GM12864 (cell line): ENCODE results near the gene NPC1.
A peak's percentile ranks its signal among the peaks of the same experiment; 100 is the strongest.
"Not testable (repeated sequence)": the region's sequence is repeated elsewhere in the genome, so short reads cannot be mapped to it uniquely, and the experiment has no call there.

Experiments
- DNase-seq: peaks from one replicate; pipeline ENCODE4 v3.0.0-alpha.2; 2011; ENCODE audit warnings: low read depth
- H3K4me3 ChIP-seq: 2 replicates; pipeline ENCODE4 v1.5.1; 2011; ENCODE audit warnings: mild to moderate bottlenecking, low read depth, low read length, control low read depth
- TF ChIP-seq, protein P1 (sequence below): IDR thresholded peaks from 2 replicates; pipeline ENCODE4 v1.5.1; 2011; ENCODE audit warnings: low read depth, mild to moderate bottlenecking, moderate library complexity, low read length, control low read depth, inconsistent platforms; ENCODE audit errors: missing control alignments

Gene NPC1

DNA sequence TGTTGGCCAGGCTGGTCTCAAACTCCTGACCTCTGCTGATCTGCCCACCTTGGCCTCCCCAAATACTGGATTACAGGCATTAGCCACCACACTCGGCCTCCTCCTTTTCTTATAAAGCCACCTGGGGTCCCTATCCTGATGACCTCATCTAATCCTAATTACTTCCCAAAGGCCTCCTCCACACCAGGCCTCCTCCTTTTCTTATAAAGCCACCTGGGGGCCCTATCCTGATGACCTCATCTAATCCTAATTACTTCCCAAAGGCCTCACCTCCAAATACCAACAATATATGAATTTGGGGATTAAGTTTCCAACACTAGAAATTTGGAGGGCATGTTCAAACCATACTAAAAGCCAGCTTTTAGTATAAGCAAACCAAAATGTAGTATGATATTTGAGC, 92.7 kb downstream of the NPC1 start:
- no peak overlapping the region for H3K4me3 ChIP-seq
- TF ChIP-seq, protein P1, sequence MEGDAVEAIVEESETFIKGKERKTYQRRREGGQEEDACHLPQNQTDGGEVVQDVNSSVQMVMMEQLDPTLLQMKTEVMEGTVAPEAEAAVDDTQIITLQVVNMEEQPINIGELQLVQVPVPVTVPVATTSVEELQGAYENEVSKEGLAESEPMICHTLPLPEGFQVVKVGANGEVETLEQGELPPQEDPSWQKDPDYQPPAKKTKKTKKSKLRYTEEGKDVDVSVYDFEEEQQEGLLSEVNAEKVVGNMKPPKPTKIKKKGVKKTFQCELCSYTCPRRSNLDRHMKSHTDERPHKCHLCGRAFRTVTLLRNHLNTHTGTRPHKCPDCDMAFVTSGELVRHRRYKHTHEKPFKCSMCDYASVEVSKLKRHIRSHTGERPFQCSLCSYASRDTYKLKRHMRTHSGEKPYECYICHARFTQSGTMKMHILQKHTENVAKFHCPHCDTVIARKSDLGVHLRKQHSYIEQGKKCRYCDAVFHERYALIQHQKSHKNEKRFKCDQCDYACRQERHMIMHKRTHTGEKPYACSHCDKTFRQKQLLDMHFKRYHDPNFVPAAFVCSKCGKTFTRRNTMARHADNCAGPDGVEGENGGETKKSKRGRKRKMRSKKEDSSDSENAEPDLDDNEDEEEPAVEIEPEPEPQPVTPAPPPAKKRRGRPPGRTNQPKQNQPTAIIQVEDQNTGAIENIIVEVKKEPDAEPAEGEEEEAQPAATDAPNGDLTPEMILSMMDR = no peak
- DNase-seq = no peak

- H3K4me3 ChIP-seq, DNase-seq: not testable (repeated sequence)
Observed at GRCh38 chr18:23489586-23489985, 96.7 kb downstream of the NPC1 start.

GRCh38 chr18:23487738-23488570, 98.4 kb downstream of the NPC1 start:
- TF ChIP-seq, protein P1 = no peak
- peak overlapping the region; percentile 24 for H3K4me3 ChIP-seq
- peak; percentile 49 for DNase-seq

DNA sequence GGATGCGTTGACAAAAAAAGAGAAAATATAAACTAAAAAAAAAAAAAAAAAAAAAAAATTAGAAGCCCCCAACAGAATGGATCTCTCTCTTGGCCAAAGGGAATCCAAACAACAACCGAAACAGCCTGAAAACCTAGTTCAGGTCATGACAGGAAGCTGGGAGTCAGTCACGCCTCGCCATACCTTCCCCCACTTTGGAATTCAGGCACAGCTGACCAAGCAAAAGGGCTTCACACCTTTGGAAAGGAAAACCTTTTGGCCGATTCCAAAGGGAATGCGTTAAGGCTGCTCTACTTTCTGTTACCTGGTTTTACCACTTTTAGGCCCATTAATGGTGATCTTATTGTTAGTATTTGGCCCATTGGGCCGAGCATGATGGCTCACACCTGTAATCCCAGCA, 100.9 kb downstream of the NPC1 start:
- no peak overlapping the region for H3K4me3 ChIP-seq
- DNase-seq = no peak
- TF ChIP-seq, protein P1 = no peak

- H3K4me3 ChIP-seq = no peak overlapping the region
- DNase-seq = no peak
- TF ChIP-seq, protein P1 = no peak
Observed at GRCh38 chr18:23484561-23485182, 101.6 kb downstream of the NPC1 start.
